Naive thymus-derived CD4-positive, alpha-beta T cell (primary cell): ENCODE measurements around the gene KL. TPM values are rescaled to one million over a fixed set of nuclear protein-coding genes. Genes with fewer than 3 reads are reported as not detected.

Experiments
- ATAC-seq: fragments of 150-1000 bp; cut with Tn5 transposase; 2 replicates; pipeline ENCODE4 v1.10.0; 2021; ENCODE audit warnings: mild to moderate bottlenecking, moderate library complexity
- CTCF ChIA-PET: fragments of 350-600 bp; sonication (Branson Sonifier 250); formaldehyde crosslinking; loops from one replicate; lab custom pipeline; 2021; ENCODE audit warnings: antibody characterized with exemption; lab: Charles Lee
- POLR2A ChIA-PET: fragments of 350-600 bp; sonication (Branson Sonifier 250); formaldehyde crosslinking; loops from one replicate; lab custom pipeline; 2021; ENCODE audit warnings: antibody characterized with exemption, inconsistent platforms; lab: Charles Lee
- DNase-seq, 9 donors: peaks; one replicate each; pipeline versions ENCODE4 v3.0.0 to v3.0.0-alpha.2; 2020 to 2022; ENCODE audit warnings: mixed read lengths in 1 of 9
- H3K27ac ChIP-seq: one replicate; pipeline ENCODE4 v1.7.0; 2013; ENCODE audit warnings: mild to moderate bottlenecking, low read depth, low read length, moderate library complexity
- H3K27me3 ChIP-seq, 2 donors: one replicate each; pipeline ENCODE4 v1.7.0; 2013; ENCODE audit warnings: low read length in 2 of 2, mild to moderate bottlenecking in 2 of 2, moderate library complexity in 2 of 2; ENCODE audit not compliant: control insufficient read depth in 2 of 2, insufficient read depth in 2 of 2
- H3K36me3 ChIP-seq, 3 experiments: 1 replicate in 2 of 3; 2 replicates in 1 of 3; pipeline ENCODE4 v1.7.0; 2013; ENCODE audit warnings: low read length in 3 of 3, mild to moderate bottlenecking in 3 of 3, moderate library complexity in 1 of 3; ENCODE audit not compliant: insufficient read depth in 3 of 3, control insufficient read depth in 2 of 3
- H3K4me1 ChIP-seq, 2 donors: one replicate each; pipeline ENCODE4 v1.7.0; 2013; ENCODE audit warnings: low read length in 2 of 2, mild to moderate bottlenecking in 2 of 2, moderate library complexity in 1 of 2; ENCODE audit not compliant: control insufficient read depth in 2 of 2, insufficient read depth in 2 of 2
- H3K4me3 ChIP-seq: 2 replicates; pipeline ENCODE4 v1.7.0; 2013; ENCODE audit warnings: mild to moderate bottlenecking, low read length
- H3K9me3 ChIP-seq, 3 experiments: 1 replicate in 2 of 3; 2 replicates in 1 of 3; pipeline ENCODE4 v1.7.0; 2013; ENCODE audit warnings: low read length in 3 of 3; ENCODE audit not compliant: control insufficient read depth in 2 of 3
- H3K27ac Mint-ChIP-seq, 9 donors: one replicate each; pipeline ENCODE4 v1.8.0; 2020 to 2022; ENCODE audit warnings: mixed read lengths in 9 of 9, mild to moderate bottlenecking in 8 of 9, moderate library complexity in 5 of 9, inconsistent platforms in 2 of 9
- H3K27me3 Mint-ChIP-seq, 5 donors: one replicate each; pipeline ENCODE4 v1.8.0; 2021 to 2022; ENCODE audit warnings: mixed read lengths in 5 of 5, mild to moderate bottlenecking in 1 of 5
- H3K36me3 Mint-ChIP-seq, 5 donors: one replicate each; pipeline ENCODE4 v1.8.0; 2020 to 2022; ENCODE audit warnings: mixed read lengths in 5 of 5, mild to moderate bottlenecking in 3 of 5, inconsistent platforms in 1 of 5
- H3K4me1 Mint-ChIP-seq, 7 donors: one replicate each; pipeline ENCODE4 v1.8.0; 2020 to 2022; ENCODE audit warnings: mixed read lengths in 7 of 7, mild to moderate bottlenecking in 3 of 7, inconsistent platforms in 1 of 7
- H3K4me3 Mint-ChIP-seq, 10 donors: one replicate each; pipeline ENCODE4 v1.8.0; 2020 to 2022; ENCODE audit warnings: mild to moderate bottlenecking in 10 of 10, mixed read lengths in 10 of 10, moderate library complexity in 6 of 10, inconsistent platforms in 2 of 10
- H3K9me3 Mint-ChIP-seq, 11 donors: one replicate each; pipeline ENCODE4 v1.8.0; 2020 to 2022; ENCODE audit warnings: mixed read lengths in 11 of 11, mild to moderate bottlenecking in 4 of 11, inconsistent platforms in 1 of 11, moderate library complexity in 1 of 11
- intact Hi-C, 2 donors: fragments of 100-400 bp; cut with micrococcal nuclease; formaldehyde crosslinking; loops; one replicate each; pipeline ENCODE4 v1.15.1; 2023
- polyA plus RNA-seq, 2 donors: library from polyadenylated mRNA; unstranded; fragments of 300-500 nt; fragmentation: Illumina TruSeq; gene quantifications; one replicate each; pipeline ENCODE4 v1.2.3, GENCODE V29; 2021
- total RNA-seq, 6 experiments: library from RNA in 5 of 6; stranded (reverse) in 5 of 6; gene quantifications; 1 replicate in 5 of 6; 2 replicates in 1 of 6; pipeline ENCODE4 v1.2.3 and lab custom pipeline; 2021 to 2026

The KL gene
- total and polyA plus RNA-seq, 7 experiments from 2014 or later: 0.15 to 0.36 (median 0.22) TPM; not detected in 2

GRCh38 chr13:33083054-33083453 is 66.8 kb downstream of the KL start:
- peaks cover 0 to 6% of the 10 kb centered on the region in 2 donors for H3K27me3 ChIP-seq
- peaks cover 0 to 2% (median 0%) of the 10 kb centered on the region in 11 donors for H3K9me3 Mint-ChIP-seq

GRCh38 chr13:33087091-33087490 is 70.9 kb downstream of the KL start:
- POLR2A ChIA-PET: no interaction called here
- H3K36me3 ChIP-seq: no peaks in the 10 kb centered on the region
- ATAC-seq (no peak), DNase-seq (no peak)
- intact Hi-C loops: no loop called here
- peaks cover 0 to 40% (median 20%) of the 10 kb centered on the region in 5 donors for H3K27me3 Mint-ChIP-seq
- no peak overlapping the region for H3K4me3 ChIP-seq
- no peak overlapping the region for H3K27ac Mint-ChIP-seq
- no peak overlapping the region for H3K4me3 Mint-ChIP-seq
- H3K27ac ChIP-seq: no peak overlapping the region
- no peaks in the 10 kb centered on the region for H3K27me3 ChIP-seq
- H3K4me1 Mint-ChIP-seq: peaks cover 0 to 18% (median 0%) of the 10 kb centered on the region in 7 donors
- H3K36me3 Mint-ChIP-seq: no peaks in the 10 kb centered on the region
- H3K9me3 Mint-ChIP-seq: peaks cover 0 to 2% (median 0%) of the 10 kb centered on the region in 11 donors
- CTCF ChIA-PET: no interaction called here
- no peaks in the 10 kb centered on the region for H3K4me1 ChIP-seq
- H3K9me3 ChIP-seq: no peaks in the 10 kb centered on the region

More at GRCh38 chr13:33083054-33083453, 66.8 kb downstream of the KL start:
- peaks cover 0 to 74% (median 37%) of the 10 kb centered on the region in 5 donors for H3K27me3 Mint-ChIP-seq
- ChIA-PET CTCF (no interaction called here), POLR2A (no interaction called here)
- Histone ChIP-seq H3K9me3 (no peaks in the 10 kb centered on the region), H3K27ac (no peak overlapping the region), H3K36me3 (no peaks in the 10 kb centered on the region), H3K4me3 (no peak overlapping the region), H3K4me1 (no peaks in the 10 kb centered on the region)
- no peak overlapping the region for H3K27ac Mint-ChIP-seq
- no peak for ATAC-seq
- intact Hi-C loops: no loop called here
- H3K4me3 Mint-ChIP-seq: no peak overlapping the region
- H3K36me3 Mint-ChIP-seq: no peaks in the 10 kb centered on the region
- no peak for DNase-seq
- peaks cover 0 to 24% (median 0%) of the 10 kb centered on the region in 7 donors for H3K4me1 Mint-ChIP-seq

- Histone ChIP-seq H3K27ac (no peak overlapping the region), H3K4me3 (no peak overlapping the region), H3K27me3 (no peaks in the 10 kb centered on the region), H3K4me1 (no peaks in the 10 kb centered on the region), H3K36me3 (no peaks in the 10 kb centered on the region), H3K9me3 (no peaks in the 10 kb centered on the region)
- peaks cover 0 to under 1% (median 0%) of the 10 kb centered on the region in 5 donors for H3K36me3 Mint-ChIP-seq
- DNase-seq: no peak
- H3K9me3 Mint-ChIP-seq: peaks cover 0 to 2% (median 0%) of the 10 kb centered on the region in 11 donors
- peaks cover 0 to 18% (median 0%) of the 10 kb centered on the region in 7 donors for H3K4me1 Mint-ChIP-seq
- H3K27ac Mint-ChIP-seq: no peak overlapping the region
- ChIA-PET CTCF (no interaction called here), POLR2A (no interaction called here)
- intact Hi-C loops: no loop called here
- no peak overlapping the region for H3K4me3 Mint-ChIP-seq
- H3K27me3 Mint-ChIP-seq: peaks cover 0 to 33% (median 20%) of the 10 kb centered on the region in 5 donors
- no peak for ATAC-seq
Observed at GRCh38 chr13:33087790-33088189, 71.6 kb downstream of the KL start.

- H3K27ac Mint-ChIP-seq: no peak overlapping the region
- intact Hi-C loops: no loop called here
- ChIA-PET POLR2A (no interaction called here), CTCF (no interaction called here)
- no peaks in the 10 kb centered on the region for H3K9me3 ChIP-seq
- no peaks in the 10 kb centered on the region for H3K4me1 ChIP-seq
- H3K27me3 Mint-ChIP-seq: peaks cover 0 to 26% (median 20%) of the 10 kb centered on the region in 5 donors
- no peak overlapping the region for H3K27ac ChIP-seq
- H3K36me3 ChIP-seq: no peaks in the 10 kb centered on the region
- ATAC-seq (no peak), DNase-seq (no peak)
- H3K4me3 Mint-ChIP-seq: no peak overlapping the region
- H3K4me1 Mint-ChIP-seq: peaks cover 0 to 18% (median 0%) of the 10 kb centered on the region in 7 donors
- peaks cover 0 to 4% (median 0%) of the 10 kb centered on the region in 11 donors for H3K9me3 Mint-ChIP-seq
- no peak overlapping the region for H3K4me3 ChIP-seq
- H3K27me3 ChIP-seq: no peaks in the 10 kb centered on the region
- H3K36me3 Mint-ChIP-seq: peaks cover 0 to 3% (median 0%) of the 10 kb centered on the region in 5 donors
Observed at GRCh38 chr13:33089311-33089710, 73.1 kb downstream of the KL start.

GRCh38 chr13:33090755-33091414 is 74.7 kb downstream of the KL start:
- Histone ChIP-seq H3K27ac (no peak overlapping the region), H3K27me3 (no peaks in the 10 kb centered on the region), H3K4me1 (no peaks in the 10 kb centered on the region), H3K9me3 (no peaks in the 10 kb centered on the region), H3K4me3 (no peak overlapping the region), H3K36me3 (no peaks in the 10 kb centered on the region)
- Mint-ChIP-seq H3K4me3 (no peak overlapping the region), H3K4me1 (peaks cover 0 to 16% (median 0%) of the 10 kb centered on the region in 7 donors), H3K27ac (no peak overlapping the region), H3K27me3 (peaks cover 0 to 21% (median 19%) of the 10 kb centered on the region in 5 donors), H3K9me3 (peaks cover 0 to 4% (median 0%) of the 10 kb centered on the region in 11 donors), H3K36me3 (peaks cover 0 to 3% (median 0%) of the 10 kb centered on the region in 5 donors)
- no peak for DNase-seq
- intact Hi-C loops: no loop called here
- CTCF ChIA-PET: no interaction called here
- POLR2A ChIA-PET: no interaction called here
- ATAC-seq: no peak

GRCh38 chr13:33091415-33091774 is 75.2 kb downstream of the KL start:
- Histone ChIP-seq H3K4me1 (no peaks in the 10 kb centered on the region), H3K36me3 (no peaks in the 10 kb centered on the region), H3K9me3 (no peaks in the 10 kb centered on the region), H3K27me3 (no peaks in the 10 kb centered on the region), H3K27ac (no peak overlapping the region), H3K4me3 (no peak overlapping the region)
- Mint-ChIP-seq H3K4me1 (peaks cover 0 to 11% (median 0%) of the 10 kb centered on the region in 7 donors), H3K4me3 (no peak overlapping the region), H3K9me3 (peaks cover 0 to 4% (median 0%) of the 10 kb centered on the region in 11 donors), H3K27me3 (peaks cover 3 to 17% (median 14%) of the 10 kb centered on the region in 5 donors), H3K27ac (no peak overlapping the region), H3K36me3 (peaks cover 0 to 3% (median 0%) of the 10 kb centered on the region in 5 donors)
- POLR2A ChIA-PET: no interaction called here
- intact Hi-C loops: no loop called here
- CTCF ChIA-PET: no interaction called here
- no peak for ATAC-seq
- DNase-seq: no peak
